Lung (tissue), 12 donors: ENCODE measurements around the gene THAP4. TPM values are rescaled to one million over a fixed set of nuclear protein-coding genes. Genes with fewer than 3 reads are reported as not detected.

ENCODE experiments used
- ATAC-seq: fragments of 200-7000 bp; cut with Tn5 transposase; one replicate; pipeline ENCODE4 v1.9.1; 2020; ENCODE audit warnings: moderate number of reproducible peaks; ENCODE audit not compliant: insufficient read depth, low FRiP score
- DNase-seq, 3 donors: peaks; one replicate each; pipeline ENCODE4 v3.0.0-alpha.2; 2013 to 2017
- H3K27ac ChIP-seq, 2 donors: one replicate each; pipeline ENCODE4 v1.5.1; 2013; ENCODE audit warnings: mild to moderate bottlenecking in 2 of 2, moderate library complexity in 2 of 2, control low read depth in 1 of 2, inconsistent platforms in 1 of 2, low read depth in 1 of 2, low read length in 1 of 2
- H3K27me3 ChIP-seq, 3 donors: one replicate each; pipeline ENCODE4 v1.5.1; 2013; ENCODE audit warnings: low read length in 2 of 3; ENCODE audit not compliant: control insufficient read depth in 3 of 3, insufficient read depth in 3 of 3
- H3K36me3 ChIP-seq, 4 donors: one replicate each; pipeline ENCODE4 v1.5.1; 2013; ENCODE audit warnings: low read length in 4 of 4, mild to moderate bottlenecking in 1 of 4, moderate library complexity in 1 of 4; ENCODE audit not compliant: control insufficient read depth in 4 of 4, insufficient read depth in 4 of 4
- H3K4me1 ChIP-seq, 5 donors: one replicate each; pipeline ENCODE4 v1.5.1; 2013; ENCODE audit warnings: low read length in 5 of 5, mild to moderate bottlenecking in 2 of 5, moderate library complexity in 1 of 5; ENCODE audit not compliant: control insufficient read depth in 5 of 5, insufficient read depth in 5 of 5
- H3K4me3 ChIP-seq: one replicate; pipeline ENCODE4 v1.5.1; 2013; ENCODE audit warnings: mild to moderate bottlenecking, control low read depth, moderate library complexity
- H3K9ac ChIP-seq, 2 donors: one replicate each; pipeline ENCODE4 v1.5.1; 2013; ENCODE audit warnings: low read length in 2 of 2, control low read depth in 1 of 2; ENCODE audit not compliant: insufficient read depth in 1 of 2
- H3K9me3 ChIP-seq, 4 donors: one replicate each; pipeline ENCODE4 v1.5.1; 2013; ENCODE audit warnings: low read length in 3 of 4, mild to moderate bottlenecking in 1 of 4, moderate library complexity in 1 of 4; ENCODE audit not compliant: control insufficient read depth in 4 of 4, insufficient read depth in 3 of 4
- CTCF ChIP-seq: IDR thresholded peaks from 2 replicates; pipeline ENCODE4 v1.5.1; 2012; ENCODE audit warnings: mild to moderate bottlenecking; ENCODE audit errors: control extremely low read depth, extremely low read depth
- WGBS, 2 donors: extraction: QIAGEN DNeasy Blood & Tissue Kit; methylation state at CpG; one replicate each; pipeline ENCODE4 v1.1.7; 2013; 5-methylcytosine and 5-hydroxymethylcytosine counted together
- polyA plus RNA-seq, 2 donors: library from polyadenylated mRNA; stranded (reverse); fragments of 200-250 nt; gene quantifications; one replicate each; pipeline ENCODE4 v1.2.1, GENCODE V29; 2013
- total RNA-seq, 2 donors: library from RNA; depleted of rRNA in 1 of 2; stranded (reverse); fragments of >200 nt in 1 of 2; gene quantifications; one replicate each; pipeline ENCODE4 v1.2.1, GENCODE V29; 2014 to 2021
- donor health status: control.
- donor health status: control.
- donor health status: Bipolar disorder and iron deficiency.
- donor health status: healthy.
- donor health status: DM: yes; HTN: yes; CAD: no.

THAP4 gene
- total and polyA plus RNA-seq, 4 donors = 40.0 to 53.7 (median 45.0) TPM

DNA sequence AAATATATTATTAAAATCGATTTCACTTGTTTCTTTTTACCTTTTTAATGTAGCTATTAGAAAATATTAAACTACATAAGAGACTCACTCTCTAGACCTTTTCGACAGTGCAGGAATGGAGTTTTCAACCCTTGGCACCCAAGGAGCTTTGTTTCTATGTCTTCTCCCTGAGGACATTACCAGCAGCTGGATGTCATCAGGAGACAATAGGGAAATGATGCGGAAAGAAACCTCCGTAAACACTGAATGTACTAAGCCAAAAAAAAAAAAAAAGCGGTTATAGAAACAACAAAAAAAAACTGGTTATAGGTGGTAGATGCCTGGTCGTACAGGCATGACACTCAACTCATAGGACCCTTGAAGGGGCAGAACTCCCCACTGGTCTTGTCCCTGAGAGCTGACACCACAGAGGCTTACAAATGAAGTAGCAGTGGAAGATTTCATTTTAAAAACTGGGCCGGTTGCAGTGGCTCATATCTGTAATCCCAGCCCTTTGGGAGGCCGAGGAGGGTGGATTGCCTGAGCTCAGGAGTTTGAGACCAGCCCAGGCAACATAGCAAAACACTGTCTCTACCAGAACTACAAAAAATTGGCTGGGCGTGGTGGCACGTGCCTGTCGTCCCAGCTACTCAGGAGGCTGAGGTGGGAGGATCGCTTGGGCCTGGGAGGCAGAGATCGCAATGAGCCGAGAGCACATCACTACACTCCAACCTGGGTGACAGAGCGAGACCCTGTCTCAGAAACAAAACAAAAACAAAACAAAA, 23.8 kb downstream of the THAP4 start:
- Histone ChIP-seq H3K27ac (no peak overlapping the region), H3K4me3 (no peak overlapping the region), H3K9me3 (no peaks in the 10 kb centered on the region), H3K27me3 (no peaks in the 10 kb centered on the region), H3K36me3 (no peaks in the 10 kb centered on the region), H3K4me1 (peaks cover 0 to 54% (median 17%) of the 10 kb centered on the region in 5 donors), H3K9ac (peak overlapping the region in 1 of 2 donors; percentile 65)
- WGBS, 2 donors = 78 to 85% methylated on average over 15 of the region's 15 CpGs
- DNase-seq = peak; percentile 58 to 94 (median 92)
- no peak for ATAC-seq
- TF ChIP-seq CTCF = no peak

GRCh38 chr2:241612156-241613016, 24.6 kb downstream of the THAP4 start:
- H3K4me1 ChIP-seq = peaks cover 0 to 48% (median 11%) of the 10 kb centered on the region in 5 donors
- no peak overlapping the region for H3K4me3 ChIP-seq
- peaks cover 0 to 2% (median 0%) of the 10 kb centered on the region in 4 donors for H3K36me3 ChIP-seq
- peak overlapping the region in 1 of 2 donors; percentile 54 for H3K9ac ChIP-seq
- no peaks in the 10 kb centered on the region for H3K9me3 ChIP-seq
- H3K27me3 ChIP-seq = no peaks in the 10 kb centered on the region
- peak; percentile 46 to 83 (median 79) for DNase-seq
- no peak for TF ChIP-seq CTCF
- no peak for ATAC-seq
- WGBS, 2 donors = 84 to 88% methylated on average over 20 of the region's 20 CpGs
- peak overlapping the region in 1 of 2 donors; percentile 57 for H3K27ac ChIP-seq

GRCh38 chr2:241611062-241611461, 25.9 kb downstream of the THAP4 start:
- Histone ChIP-seq H3K4me1 (peaks cover 0 to 47% (median 9%) of the 10 kb centered on the region in 5 donors), H3K36me3 (peaks cover 0 to 5% (median 1%) of the 10 kb centered on the region in 4 donors), H3K27ac (peak overlapping the region in 1 of 2 donors; percentile 50), H3K9ac (no peak overlapping the region), H3K9me3 (no peaks in the 10 kb centered on the region), H3K4me3 (no peak overlapping the region), H3K27me3 (no peaks in the 10 kb centered on the region)
- 95 to 97% methylated on average over 13 of the region's 13 CpGs for WGBS, 2 donors
- DNase-seq (no peak), ATAC-seq (no peak)
- TF ChIP-seq CTCF = no peak
